Measurements from ENCODE around the gene ENAH. TPM values are rescaled to one million over a fixed set of nuclear protein-coding genes. Genes with fewer than 3 reads are reported as not detected.
"Not testable (repeated sequence)": the region's sequence is repeated elsewhere in the genome, so short reads cannot be mapped to it uniquely, and the experiment has no call there.

ENAH gene
- total and polyA plus RNA-seq, 4 donors: 15.5 to 89.4 (median 48.4) TPM

DNA sequence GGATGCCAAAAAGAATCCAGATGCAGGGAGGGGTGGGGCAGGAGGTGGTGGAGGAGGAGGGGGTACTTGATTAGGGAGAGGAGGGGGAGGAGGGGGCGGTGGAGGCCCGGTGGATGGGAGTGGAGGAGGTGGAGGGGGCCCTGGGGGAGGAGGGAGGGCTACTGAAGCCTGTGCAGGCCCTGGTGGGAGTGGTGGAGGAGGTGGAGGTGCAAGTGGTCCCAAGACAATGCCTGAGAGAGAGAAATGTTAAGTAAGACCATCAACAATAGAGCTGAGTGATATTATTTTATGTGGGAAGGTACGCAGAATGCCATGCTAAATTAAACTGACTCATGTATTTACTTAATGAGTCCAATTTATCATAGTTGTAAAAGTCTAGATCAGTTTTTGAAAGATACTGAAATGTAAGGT lies 138.2 kb downstream of the ENAH start:
- peaks cover 0 to 42% (median 17%) of the 10 kb centered on the region in 4 donors for H3K36me3 ChIP-seq (ENCODE audit: control insufficient read depth in 4 of 4, insufficient read depth in 4 of 4, low read length in 4 of 4)

DNA sequence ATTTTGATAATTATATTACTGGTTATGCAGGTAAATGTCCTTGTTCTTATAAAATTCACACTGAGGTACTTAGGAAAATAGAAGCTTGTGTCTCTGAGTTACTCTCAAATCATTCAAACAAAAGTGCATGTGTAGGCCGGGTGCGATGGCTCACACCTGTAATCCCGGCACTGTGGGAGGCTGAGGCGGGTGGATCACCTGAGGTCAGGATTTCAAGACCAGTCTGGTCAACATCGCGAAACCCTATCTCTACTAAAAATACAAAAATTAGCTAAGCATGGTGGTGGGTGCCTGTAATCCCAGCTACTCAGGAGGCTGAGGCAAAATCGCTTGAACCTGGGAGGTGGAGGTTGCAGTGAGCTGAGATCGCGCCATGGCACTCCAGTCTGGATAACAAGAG lies 139.3 kb downstream of the ENAH start:
- H3K9ac ChIP-seq (ENCODE audit: insufficient read depth in 1 of 2, low read length in 2 of 2); H3K27ac ChIP-seq (ENCODE audit: low read depth in 1 of 2, low read length in 1 of 2); H3K9me3 ChIP-seq (ENCODE audit: control insufficient read depth in 4 of 4, insufficient read depth in 3 of 4, low read length in 3 of 4); DNase-seq; H3K27me3 ChIP-seq (ENCODE audit: control insufficient read depth in 3 of 3, insufficient read depth in 3 of 3, low read length in 2 of 3); H3K4me3 ChIP-seq; ATAC-seq (ENCODE audit: insufficient read depth, low FRiP score): not testable (repeated sequence)
- H3K36me3 ChIP-seq (ENCODE audit: control insufficient read depth in 4 of 4, insufficient read depth in 4 of 4, low read length in 4 of 4): peaks cover 0 to 40% (median 18%) of the 10 kb centered on the region in 4 donors
- H3K4me1 ChIP-seq (ENCODE audit: control insufficient read depth in 5 of 5, insufficient read depth in 5 of 5, low read length in 5 of 5): peaks cover 0 to 16% (median 0%) of the 10 kb centered on the region in 5 donors
- WGBS, 2 donors: 98 to 99% methylated on average over 9 of the region's 9 CpGs

More for the DNA sequence above, 138.2 kb downstream of the ENAH start:
- DNase-seq (no peak), ATAC-seq (ENCODE audit: insufficient read depth, low FRiP score) (no peak)
- peaks cover 0 to 7% (median 0%) of the 10 kb centered on the region in 5 donors for H3K4me1 ChIP-seq (ENCODE audit: control insufficient read depth in 5 of 5, insufficient read depth in 5 of 5, low read length in 5 of 5)
- TF ChIP-seq, protein P1, sequence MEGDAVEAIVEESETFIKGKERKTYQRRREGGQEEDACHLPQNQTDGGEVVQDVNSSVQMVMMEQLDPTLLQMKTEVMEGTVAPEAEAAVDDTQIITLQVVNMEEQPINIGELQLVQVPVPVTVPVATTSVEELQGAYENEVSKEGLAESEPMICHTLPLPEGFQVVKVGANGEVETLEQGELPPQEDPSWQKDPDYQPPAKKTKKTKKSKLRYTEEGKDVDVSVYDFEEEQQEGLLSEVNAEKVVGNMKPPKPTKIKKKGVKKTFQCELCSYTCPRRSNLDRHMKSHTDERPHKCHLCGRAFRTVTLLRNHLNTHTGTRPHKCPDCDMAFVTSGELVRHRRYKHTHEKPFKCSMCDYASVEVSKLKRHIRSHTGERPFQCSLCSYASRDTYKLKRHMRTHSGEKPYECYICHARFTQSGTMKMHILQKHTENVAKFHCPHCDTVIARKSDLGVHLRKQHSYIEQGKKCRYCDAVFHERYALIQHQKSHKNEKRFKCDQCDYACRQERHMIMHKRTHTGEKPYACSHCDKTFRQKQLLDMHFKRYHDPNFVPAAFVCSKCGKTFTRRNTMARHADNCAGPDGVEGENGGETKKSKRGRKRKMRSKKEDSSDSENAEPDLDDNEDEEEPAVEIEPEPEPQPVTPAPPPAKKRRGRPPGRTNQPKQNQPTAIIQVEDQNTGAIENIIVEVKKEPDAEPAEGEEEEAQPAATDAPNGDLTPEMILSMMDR (IDR thresholded peaks at IDR 0.05; ENCODE audit: control extremely low read depth, extremely low read depth): no peak
- no peak overlapping the region for H3K9ac ChIP-seq (ENCODE audit: insufficient read depth in 1 of 2, low read length in 2 of 2)
- no peaks in the 10 kb centered on the region for H3K27me3 ChIP-seq (ENCODE audit: control insufficient read depth in 3 of 3, insufficient read depth in 3 of 3, low read length in 2 of 3)
- WGBS, 2 donors: 66 to 89% methylated on average over 3 of the region's 3 CpGs
- no peaks in the 10 kb centered on the region for H3K9me3 ChIP-seq (ENCODE audit: control insufficient read depth in 4 of 4, insufficient read depth in 3 of 4, low read length in 3 of 4)
- H3K27ac ChIP-seq (ENCODE audit: low read depth in 1 of 2, low read length in 1 of 2): no peak overlapping the region
- H3K4me3 ChIP-seq: no peak overlapping the region

DNA sequence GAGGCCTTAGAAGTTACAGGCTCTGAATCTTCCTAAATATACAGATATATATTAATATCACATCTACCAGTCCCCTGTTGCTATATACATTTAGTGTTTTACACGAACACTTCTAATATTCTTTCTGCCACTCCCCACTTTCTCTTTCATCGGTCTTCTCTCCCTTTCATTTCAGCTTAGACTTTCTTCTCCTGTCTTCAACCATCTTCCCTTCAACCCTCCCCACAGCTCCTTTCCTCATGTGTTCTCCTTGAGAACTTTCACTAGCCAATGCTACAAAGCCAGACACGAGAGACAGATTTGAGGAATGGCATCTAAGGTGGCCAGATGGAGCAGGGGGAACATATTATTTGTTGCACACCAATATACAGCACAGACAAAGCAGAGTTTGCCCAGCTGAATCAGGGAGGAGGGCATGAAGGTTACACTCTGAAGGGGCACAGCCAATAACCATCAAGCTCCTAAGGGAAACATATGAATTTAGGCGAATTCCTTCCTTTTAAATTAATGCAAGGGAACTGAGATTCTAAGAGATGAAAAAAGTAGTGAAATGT lies 141.0 kb downstream of the ENAH start:
- WGBS, 2 donors: 95 to 96% methylated on average over 4 of the region's 4 CpGs
- peaks cover 0 to 16% (median 0%) of the 10 kb centered on the region in 5 donors for H3K4me1 ChIP-seq (ENCODE audit: control insufficient read depth in 5 of 5, insufficient read depth in 5 of 5, low read length in 5 of 5)
- TF ChIP-seq, protein P1 (IDR thresholded peaks at IDR 0.05; ENCODE audit: control extremely low read depth, extremely low read depth): no peak

DNA sequence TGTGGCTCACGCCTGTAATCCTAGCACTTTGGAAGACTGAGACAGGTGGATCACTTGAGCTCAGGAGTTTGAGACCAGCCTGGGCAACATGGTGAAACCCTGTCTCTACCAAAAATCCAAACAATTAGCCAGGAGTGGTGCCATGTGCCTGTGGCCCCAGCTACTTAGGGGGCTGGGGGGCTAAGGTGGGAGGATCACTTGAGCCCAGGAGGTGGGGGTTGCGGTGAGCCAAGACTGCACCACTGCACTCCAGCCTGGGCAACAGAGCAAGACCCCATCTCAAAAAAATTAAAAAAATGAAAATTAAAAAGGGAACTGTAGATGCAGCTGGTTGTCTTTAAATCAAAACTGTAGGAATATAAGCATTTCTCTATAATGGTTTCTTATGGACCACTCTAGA lies 142.2 kb downstream of the ENAH start:
- 97 to 100% methylated on average over 2 of the region's 2 CpGs for WGBS, 2 donors
- H3K9me3 ChIP-seq (ENCODE audit: control insufficient read depth in 4 of 4, insufficient read depth in 3 of 4, low read length in 3 of 4); H3K4me3 ChIP-seq; ATAC-seq (ENCODE audit: insufficient read depth, low FRiP score); DNase-seq; H3K9ac ChIP-seq (ENCODE audit: insufficient read depth in 1 of 2, low read length in 2 of 2); H3K27ac ChIP-seq (ENCODE audit: low read depth in 1 of 2, low read length in 1 of 2); H3K27me3 ChIP-seq (ENCODE audit: control insufficient read depth in 3 of 3, insufficient read depth in 3 of 3, low read length in 2 of 3): not testable (repeated sequence)
- Histone ChIP-seq H3K4me1 (ENCODE audit: control insufficient read depth in 5 of 5, insufficient read depth in 5 of 5, low read length in 5 of 5) (peaks cover 0 to 12% (median 0%) of the 10 kb centered on the region in 5 donors), H3K36me3 (ENCODE audit: control insufficient read depth in 4 of 4, insufficient read depth in 4 of 4, low read length in 4 of 4) (peaks cover 0 to 43% (median 19%) of the 10 kb centered on the region in 4 donors)

More for the DNA sequence above, 141.0 kb downstream of the ENAH start:
- Histone ChIP-seq H3K27ac (ENCODE audit: low read depth in 1 of 2, low read length in 1 of 2) (no peak overlapping the region), H3K4me3 (no peak overlapping the region), H3K27me3 (ENCODE audit: control insufficient read depth in 3 of 3, insufficient read depth in 3 of 3, low read length in 2 of 3) (no peaks in the 10 kb centered on the region), H3K9me3 (ENCODE audit: control insufficient read depth in 4 of 4, insufficient read depth in 3 of 4, low read length in 3 of 4) (no peaks in the 10 kb centered on the region), H3K36me3 (ENCODE audit: control insufficient read depth in 4 of 4, insufficient read depth in 4 of 4, low read length in 4 of 4) (peaks cover 0 to 35% (median 14%) of the 10 kb centered on the region in 4 donors), H3K9ac (ENCODE audit: insufficient read depth in 1 of 2, low read length in 2 of 2) (no peak overlapping the region)
- DNase-seq (no peak), ATAC-seq (ENCODE audit: insufficient read depth, low FRiP score) (no peak)

Measured in lung (tissue), 12 donors.